ENCODE measurements around the gene CDON. TPM values are rescaled to one million over a fixed set of nuclear protein-coding genes. Genes with fewer than 3 reads are reported as not detected.
A peak's percentile ranks its signal among the peaks of the same experiment; 100 is the strongest.

The CDON gene, protein sequence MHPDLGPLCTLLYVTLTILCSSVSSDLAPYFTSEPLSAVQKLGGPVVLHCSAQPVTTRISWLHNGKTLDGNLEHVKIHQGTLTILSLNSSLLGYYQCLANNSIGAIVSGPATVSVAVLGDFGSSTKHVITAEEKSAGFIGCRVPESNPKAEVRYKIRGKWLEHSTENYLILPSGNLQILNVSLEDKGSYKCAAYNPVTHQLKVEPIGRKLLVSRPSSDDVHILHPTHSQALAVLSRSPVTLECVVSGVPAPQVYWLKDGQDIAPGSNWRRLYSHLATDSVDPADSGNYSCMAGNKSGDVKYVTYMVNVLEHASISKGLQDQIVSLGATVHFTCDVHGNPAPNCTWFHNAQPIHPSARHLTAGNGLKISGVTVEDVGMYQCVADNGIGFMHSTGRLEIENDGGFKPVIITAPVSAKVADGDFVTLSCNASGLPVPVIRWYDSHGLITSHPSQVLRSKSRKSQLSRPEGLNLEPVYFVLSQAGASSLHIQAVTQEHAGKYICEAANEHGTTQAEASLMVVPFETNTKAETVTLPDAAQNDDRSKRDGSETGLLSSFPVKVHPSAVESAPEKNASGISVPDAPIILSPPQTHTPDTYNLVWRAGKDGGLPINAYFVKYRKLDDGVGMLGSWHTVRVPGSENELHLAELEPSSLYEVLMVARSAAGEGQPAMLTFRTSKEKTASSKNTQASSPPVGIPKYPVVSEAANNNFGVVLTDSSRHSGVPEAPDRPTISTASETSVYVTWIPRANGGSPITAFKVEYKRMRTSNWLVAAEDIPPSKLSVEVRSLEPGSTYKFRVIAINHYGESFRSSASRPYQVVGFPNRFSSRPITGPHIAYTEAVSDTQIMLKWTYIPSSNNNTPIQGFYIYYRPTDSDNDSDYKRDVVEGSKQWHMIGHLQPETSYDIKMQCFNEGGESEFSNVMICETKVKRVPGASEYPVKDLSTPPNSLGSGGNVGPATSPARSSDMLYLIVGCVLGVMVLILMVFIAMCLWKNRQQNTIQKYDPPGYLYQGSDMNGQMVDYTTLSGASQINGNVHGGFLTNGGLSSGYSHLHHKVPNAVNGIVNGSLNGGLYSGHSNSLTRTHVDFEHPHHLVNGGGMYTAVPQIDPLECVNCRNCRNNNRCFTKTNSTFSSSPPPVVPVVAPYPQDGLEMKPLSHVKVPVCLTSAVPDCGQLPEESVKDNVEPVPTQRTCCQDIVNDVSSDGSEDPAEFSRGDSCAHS (N-terminal part only)
- 25.8 TPM for total RNA-seq

DNA sequence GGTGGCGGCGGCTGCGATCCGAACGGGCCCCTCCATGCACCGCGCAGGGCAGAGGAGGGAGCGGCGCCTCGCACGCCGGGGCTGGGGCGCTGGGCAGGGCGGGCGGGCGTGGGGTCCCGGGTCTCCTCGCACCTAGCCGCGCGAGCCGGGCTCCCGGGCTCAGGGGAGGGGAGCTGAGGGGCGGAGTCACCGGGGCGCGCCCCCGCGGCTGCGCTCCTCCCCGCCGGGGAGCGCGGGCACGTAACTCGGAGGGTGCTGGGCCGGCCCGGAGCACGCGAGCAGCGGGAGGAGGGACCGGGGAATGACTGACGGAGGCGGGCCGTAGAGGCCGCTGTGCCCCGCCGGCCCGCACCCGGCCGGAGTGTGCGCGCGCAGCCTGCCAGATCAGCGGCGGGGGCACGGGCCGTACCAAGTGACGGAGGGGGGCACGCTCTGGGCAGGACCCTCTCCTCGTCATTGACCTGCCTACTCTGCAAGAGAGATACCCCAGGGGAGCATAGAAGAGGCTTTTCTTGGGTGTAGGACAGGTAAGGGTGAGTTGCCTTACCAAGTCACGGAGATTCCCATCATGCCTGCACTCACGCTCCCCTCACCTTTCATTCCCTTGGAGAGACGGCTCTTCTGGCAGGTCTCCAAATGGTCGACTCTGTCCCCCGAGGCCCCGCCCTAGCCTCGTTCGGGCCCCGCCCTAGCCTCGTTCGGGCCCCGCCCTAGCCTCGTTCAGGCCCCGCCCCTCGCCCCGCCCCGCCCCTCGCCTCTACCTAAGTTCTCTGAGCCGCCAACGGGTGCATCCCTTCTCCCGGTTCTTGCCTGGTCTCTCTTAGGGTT is at the start of gene CDON:
CDON (minus strand) TSS at position 188 of the 828 bp plus-strand sequence. CDS start 39,390 bp downstream, outside the sequence.
- DNase-seq (ENCODE audit: low spot score) = peak; percentile 90

DNA sequence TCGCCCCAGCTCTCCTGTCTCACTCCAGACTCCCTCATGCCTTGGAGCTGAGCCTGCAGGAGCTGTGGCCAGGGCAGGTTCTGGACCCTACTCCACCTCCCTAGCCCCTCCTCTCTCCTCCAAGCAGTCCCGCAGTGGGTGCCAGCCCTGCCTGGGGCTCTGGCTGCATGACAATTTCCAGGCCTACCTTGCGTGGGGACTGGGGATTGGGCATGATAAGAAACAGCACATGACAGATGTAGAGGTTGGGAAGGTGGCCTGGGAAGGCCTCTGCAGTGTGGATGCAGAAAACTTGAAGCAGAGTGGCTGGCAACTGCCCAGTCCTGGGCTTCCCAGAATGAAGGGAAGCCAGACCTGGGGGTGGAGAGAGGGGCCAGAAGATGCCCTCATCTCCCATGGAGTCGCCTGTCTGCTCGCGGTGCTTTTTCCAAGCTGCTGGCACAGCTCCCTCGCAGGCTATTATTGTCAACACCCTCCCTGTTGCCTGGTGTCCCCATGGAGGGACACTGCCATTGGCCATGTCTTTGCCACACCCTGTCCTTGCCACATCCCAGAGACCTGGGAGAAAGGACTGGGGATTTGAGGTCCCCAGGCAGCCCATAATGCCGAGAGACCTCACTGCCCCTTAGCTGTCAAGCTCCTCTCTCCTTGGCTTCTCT is 48.9 kb upstream of the CDON start:
- DNase-seq (ENCODE audit: low spot score) = no peak

DNA sequence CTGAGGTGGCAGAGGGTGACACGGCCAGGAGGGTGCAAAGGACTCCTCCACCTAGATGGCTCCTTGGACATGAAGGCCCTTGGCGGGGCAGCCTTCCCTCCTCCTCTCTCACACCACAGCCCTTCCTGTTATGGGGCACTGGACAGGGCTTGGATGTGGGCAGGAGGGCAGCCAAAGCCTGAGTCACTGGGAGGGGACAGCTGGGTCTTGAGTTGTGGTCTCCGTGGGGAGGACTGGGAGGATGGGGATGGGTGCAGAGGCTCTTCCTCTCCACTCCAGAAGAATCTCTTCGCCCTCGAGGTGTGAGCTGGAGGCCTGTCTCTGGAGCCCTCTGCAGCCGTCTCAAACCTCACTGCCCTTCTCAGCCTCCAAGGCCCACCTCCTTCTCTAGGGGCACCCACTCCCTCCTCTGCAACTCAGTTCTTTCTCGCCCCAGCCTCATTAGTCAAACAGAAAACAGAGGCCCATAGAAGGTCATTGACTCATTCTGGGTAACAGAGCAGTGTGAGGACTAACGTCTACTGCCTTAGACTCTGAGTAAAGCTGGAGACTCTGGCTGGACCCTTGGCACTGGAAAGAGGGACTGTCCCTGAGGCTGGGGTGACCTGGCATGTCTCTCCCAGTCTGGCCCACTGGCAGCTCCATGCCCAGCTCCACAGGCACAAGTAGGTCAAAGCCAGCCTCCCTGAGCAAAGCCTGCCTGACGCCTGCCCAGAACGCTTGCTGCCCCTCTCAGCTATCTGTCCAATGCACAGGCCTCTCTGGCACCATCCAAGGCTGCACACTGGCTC is 47.5 kb upstream of the CDON start:
- no peak for DNase-seq (ENCODE audit: low spot score)

DNA sequence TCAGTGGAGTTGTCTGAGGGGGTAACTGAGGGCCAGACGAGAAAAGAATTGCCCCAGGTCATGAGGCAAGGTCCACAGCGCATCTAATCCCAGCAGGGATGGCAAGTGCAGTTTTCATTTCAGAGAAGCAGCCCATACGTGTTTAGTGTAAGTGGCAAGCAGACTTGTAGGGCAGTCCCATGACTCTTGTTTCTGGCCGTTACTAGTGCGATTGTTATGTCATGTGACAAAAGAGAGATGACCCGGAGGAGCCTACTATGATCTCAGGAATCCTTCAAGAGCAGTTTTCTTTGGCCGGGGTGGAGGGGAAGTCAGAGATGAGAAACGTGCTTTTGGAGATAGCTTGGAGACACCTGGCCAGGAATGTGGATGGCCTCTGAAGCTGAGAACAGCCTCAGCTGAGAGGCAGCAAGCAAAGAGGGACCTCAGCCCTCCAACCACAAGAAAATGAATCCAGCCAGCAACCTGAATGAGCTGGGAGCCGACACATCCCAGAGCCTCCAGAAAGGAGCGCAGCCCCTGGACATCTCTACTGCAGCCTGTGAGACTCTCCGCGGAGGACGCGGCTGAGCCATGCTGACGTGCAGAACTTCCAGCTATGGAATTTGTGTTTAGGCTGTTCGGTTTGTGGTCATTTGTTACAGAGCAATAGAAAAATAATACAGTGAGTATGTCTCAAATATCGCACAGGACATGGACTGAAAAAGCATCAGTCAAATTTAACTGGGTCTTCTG is 44.1 kb upstream of the CDON start:
- no peak for DNase-seq (ENCODE audit: low spot score)

DNA sequence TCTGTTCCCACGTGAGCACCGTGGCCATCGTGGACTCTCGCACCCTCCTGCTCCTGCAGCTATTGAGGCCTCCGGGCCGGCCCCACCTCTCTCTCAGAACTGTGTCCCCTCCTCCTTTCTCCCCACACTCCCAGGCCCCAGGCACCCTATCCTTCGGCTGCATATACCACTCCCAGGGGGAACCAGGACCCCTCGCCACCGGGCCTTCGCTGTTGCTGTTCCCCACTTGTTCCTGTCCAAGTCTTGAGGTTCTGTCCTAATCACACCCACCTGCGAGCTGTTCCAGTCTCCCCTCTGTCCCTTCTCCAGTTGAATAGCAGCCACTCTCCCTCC is 43.0 kb upstream of the CDON start:
- no peak for DNase-seq (ENCODE audit: low spot score)

DNA sequence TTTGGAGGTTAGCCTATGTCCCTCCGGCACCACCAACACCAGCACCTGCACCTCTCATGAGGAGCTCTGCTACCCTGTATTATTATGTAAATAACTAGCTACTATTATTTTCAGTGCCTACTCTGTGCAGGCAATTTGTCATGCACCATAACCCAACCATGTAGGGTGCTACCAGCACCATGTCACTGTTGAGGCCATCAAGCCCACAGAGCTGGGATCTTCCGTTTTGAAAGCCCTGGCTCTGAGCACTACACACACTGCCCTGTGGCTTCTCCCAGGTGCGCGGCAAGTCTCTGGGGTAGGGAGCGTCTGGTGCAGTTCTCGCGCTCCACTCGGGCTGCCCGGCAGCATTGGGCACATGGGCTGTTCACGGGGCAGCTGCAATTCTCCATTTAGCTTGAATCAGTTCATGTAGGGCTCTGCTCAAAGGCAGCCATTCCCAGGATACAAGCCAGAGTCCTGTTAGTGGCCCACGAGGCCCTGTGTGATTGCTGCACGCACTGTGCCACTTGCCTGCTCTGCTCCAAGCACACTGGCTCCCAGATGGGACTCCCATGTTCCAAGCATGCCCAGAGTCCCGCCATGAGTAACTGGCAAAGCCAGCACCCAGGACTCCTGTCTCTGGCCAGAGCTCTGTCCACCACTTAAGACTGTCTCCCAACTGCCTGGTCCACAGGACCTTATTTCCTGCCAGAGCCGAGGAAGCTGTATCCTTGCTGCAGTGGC is 42.5 kb upstream of the CDON start:
- no peak for DNase-seq (ENCODE audit: low spot score)

DNA sequence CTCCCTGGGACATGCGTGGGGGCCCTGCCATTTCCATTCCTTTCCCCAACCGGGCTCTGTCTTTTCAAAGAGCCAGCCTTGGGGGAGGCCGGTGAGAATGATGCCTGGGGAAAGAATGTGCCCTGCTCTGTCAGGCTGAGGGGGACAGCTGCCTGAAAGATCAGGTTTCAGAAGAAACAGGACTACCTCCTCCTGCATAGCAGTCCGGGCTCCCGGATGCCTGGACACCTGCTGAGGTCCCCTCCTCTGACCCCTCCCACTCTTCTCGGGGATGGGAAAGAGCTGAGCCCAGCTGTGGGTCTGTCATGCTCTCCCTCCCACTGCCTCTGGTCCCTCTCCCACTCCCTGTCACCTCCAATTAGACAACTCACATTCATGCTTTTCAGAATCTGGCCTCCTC is 41.8 kb upstream of the CDON start:
- no peak for DNase-seq (ENCODE audit: low spot score)

DNA sequence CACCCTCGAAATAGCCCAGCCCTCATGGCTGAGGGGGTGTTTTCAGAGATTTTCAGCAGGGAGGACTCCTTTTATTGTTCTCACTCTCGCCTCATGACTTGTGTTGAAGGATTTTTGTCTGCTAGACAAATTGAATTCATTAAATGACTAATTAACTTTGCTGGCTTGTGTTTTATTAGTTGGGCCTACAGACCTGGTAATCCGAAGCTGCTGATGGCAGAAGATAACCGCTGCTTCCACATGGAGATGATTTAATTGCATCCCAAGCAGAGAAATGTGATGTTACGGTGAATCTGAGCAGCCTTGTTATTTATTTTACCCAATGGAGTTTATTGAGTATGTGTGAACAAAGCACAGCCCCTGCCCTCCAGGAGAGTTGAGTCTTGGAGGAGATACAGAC is 40.5 kb upstream of the CDON start:
- no peak for DNase-seq (ENCODE audit: low spot score)

DNA sequence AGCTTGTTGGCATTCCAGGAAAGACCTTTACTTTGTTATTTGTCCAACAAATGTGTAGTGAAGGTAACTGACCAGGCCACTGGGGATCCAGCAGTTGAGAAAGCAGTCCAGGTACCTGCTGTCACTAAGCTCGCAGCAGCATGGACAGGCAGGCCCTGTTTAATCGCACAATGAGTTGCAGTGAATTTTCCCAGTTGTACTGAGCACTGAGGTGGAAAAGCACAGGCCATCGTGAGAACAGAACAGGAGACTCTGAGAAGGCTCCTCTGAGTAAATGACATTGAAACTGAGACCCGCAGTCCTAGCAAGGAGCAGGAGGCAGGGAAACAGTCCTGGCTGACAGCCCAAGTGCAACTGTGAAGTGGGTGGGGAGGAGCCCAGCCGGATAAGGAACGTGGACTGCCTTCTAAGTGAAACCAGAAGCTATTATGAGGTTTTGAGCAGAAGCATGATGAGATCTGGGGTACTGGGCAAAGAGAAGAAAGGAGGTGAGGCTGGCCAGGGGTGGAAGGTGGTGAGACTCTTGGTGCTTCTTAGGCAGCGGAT is 39.8 kb upstream of the CDON start:
- DNase-seq (ENCODE audit: low spot score) = peak; percentile 37

DNA sequence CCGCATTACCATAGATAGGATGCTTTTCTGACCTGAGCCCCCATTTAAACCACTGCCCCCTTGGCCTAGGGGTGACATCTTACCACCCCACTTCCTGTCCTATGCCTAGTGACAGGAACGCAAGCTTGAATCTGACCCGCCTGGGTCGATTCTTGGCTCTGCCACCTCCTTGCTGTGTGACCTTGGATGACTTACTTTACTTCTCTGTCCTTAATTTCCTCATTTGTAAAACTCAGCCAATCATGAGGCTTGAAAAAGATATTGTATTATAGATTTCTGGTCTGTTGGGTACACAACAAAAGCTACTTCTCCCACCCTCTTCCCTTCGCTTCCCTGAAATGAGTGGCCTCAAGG is 39.2 kb upstream of the CDON start:
- DNase-seq (ENCODE audit: low spot score) = no peak

DNA sequence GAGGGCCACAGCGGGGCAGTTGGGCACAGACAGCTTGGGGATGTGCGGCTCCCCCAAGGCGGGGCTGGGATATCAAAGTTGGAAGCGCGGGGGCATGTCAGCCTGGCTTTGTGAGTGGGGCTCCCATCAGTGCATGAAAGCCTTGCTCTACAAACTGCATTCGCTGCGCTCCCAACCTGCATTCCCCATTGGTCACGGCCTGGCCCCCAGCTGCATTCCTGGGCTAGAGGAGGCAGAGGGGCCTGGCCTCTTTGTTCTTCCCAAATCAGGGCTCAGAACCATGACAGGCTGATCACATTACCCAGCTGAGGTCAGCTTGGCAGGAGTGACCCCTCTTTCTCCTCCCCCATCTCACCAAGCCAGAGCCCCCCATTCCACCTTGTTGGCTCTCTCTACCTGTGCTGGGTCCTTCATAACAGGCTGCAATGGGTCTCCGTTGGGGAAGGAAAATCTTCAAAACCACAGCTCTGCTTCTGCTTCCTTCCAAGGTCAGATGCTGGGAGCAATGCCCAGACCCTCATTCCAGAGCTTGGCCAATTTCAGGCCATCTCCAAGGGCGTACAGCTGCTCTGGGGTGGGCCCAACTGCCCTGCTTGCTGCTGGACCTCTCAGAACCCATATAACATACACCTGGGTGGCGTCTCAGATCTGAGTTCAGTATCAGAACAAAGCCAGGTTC is 38.7 kb upstream of the CDON start:
- DNase-seq (ENCODE audit: low spot score) = no peak

DNA sequence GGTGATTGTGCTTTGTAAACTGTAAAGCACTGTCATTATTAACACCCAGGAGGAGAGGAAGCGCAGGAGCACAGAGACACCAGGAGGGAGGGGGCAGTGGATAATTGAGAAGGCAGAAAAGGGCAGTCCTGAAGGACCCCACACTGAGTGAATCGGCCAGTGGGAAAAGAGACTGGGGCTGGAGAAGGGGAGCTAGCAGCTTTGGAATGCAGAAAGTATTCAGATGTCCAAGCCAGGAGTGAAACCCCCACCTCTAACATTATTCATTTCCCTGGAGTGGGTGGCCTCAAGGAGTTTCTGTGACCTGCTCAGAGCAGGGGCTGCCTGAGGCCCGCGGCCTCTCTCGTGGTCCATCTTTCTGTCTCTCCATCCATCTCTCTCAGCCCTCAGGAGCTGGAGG is 38.0 kb upstream of the CDON start:
- no peak for DNase-seq (ENCODE audit: low spot score)

DNA sequence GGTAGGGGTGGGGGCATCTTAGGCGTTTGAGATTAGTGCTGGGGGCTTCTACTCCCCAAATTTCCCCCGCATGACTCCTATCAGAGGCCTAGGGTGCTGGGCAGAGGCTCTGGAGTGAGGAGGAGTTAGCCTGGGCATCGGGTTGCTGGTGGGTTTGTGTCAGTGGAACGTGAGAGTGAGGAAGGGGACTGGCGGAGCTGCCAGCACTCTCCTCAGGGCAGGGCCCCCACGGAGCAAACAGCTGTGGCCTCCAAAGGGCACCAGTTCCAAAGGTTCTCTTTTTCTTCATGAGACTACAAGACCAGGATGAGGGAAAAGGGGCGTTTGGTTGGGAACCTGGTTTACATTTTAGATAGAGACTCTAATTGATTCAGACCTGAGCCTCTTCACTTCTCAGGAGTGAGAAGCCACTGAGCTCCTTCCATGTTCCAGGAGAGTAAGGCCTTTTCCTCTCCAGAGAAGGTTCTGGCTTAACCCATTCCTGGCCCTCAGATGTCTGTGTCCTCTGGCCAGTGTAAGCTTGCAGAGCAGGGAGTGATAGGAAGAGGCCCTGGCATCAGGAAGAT is 35.6 kb upstream of the CDON start:
- no peak for DNase-seq (ENCODE audit: low spot score)

DNA sequence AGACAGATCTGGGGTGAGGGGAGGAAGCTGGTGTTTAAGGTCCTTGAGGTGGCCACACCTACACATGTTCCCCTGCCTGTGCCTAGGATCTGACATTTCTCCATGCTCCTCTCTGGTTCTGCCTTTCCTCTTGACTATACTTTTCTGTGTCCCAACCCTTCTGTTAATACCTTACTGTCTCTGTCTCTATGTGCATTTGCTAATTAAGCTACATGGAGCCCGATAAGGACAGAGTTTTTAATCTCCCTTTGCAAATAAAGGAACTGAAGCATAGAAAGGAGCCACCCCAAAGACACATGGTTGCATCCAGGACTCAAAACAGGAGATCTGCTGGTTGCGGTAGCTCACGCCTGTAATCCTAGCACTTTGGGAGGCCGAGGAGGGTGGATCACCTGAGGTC is 33.1 kb upstream of the CDON start:
- DNase-seq (ENCODE audit: low spot score) = no peak

DNA sequence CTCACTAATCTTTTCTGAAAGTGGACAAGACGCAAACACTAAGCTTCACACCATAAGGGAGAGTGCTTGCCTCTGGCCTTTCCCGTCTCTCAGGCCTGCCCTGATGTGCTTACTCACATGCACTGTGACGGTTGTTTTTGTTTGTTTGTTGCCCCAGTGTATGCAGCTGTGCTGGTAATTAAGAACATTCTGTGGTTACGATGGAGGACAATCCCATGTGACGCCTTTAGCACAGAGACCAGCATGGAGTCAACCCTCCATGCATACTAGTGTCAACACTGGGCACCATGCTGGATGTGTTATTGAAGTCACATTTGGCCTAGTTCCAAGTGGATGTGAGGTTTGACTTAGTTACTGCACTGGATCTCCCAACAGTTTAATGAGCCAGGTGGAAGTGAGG is 27.8 kb upstream of the CDON start:
- DNase-seq (ENCODE audit: low spot score) = no peak

DNA sequence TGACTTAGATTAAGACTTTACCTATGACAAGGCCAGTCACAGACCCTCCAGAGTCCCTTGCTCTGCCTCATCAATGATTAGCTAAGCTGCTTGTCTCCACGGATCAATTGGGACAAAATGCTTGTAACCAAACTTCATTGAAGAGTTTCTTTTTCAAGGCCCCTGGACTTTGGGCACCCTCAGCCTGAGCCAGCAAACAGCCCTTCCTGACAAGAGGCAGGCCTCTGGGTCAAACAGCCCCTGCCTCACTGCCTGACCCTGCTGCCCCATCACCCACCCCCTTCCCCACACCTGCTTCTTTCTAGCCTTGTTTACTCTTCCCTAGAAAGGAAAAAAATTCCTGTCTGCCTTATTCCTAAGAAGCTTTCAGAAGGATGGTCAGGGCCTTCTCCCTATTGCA is 26.3 kb upstream of the CDON start:
- DNase-seq (ENCODE audit: low spot score) = no peak

DNA sequence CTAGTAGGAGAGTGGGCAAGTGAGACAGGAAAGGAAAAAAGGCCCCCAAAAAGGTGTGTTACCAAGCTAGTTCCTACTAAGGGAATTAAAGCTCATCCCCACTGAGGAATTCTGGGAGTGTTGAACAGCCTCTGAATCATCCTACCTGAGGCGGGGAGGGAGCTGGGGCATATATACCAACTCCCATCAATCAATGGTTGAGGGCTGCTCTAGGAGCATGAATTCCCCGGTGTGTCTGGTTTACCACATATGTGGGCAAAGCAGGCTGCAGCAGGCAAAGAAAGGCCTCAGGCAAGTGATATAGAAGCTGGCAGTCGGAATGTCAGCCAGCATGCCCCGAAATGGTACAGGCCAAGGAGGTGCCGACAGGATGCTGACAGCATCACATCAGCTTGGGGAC is 23.6 kb upstream of the CDON start:
- DNase-seq (ENCODE audit: low spot score) = no peak

DNA sequence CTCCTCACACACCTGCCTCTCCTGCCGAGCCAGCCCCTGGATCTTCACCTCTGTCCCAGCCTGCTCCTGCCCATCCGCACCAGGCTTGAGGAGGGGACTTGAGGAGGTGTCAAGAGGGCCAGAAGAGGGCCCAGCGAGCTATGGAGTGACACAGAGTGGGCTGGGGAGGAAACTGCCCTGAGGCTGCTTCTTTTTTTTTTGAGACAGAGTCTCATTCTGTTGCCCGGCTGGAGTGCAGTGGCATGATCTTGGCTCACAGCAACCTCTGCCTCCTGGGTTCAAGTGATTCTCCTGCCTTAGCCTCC is 21.9 kb upstream of the CDON start:
- no peak for DNase-seq (ENCODE audit: low spot score)
